Left ventricle myocardium inferior (tissue), 1 donor: ENCODE data around the gene IL31RA. TPM values are rescaled to one million over a fixed set of nuclear protein-coding genes. Genes with fewer than 3 reads are reported as not detected.

ENCODE experiments used
- DNase-seq: peaks from one replicate; pipeline ENCODE4 v3.0.0-alpha.2; 2020
- H3K27ac ChIP-seq: fragments of 200-600 bp; replicated peaks from 2 replicates; pipeline ENCODE4 v1.8.0; 2021
- H3K27me3 ChIP-seq: fragments of 200-600 bp; 2 replicates; pipeline ENCODE4 v1.8.0; 2021; ENCODE audit warnings: low read depth
- H3K36me3 ChIP-seq: fragments of 200-600 bp; 2 replicates; pipeline ENCODE4 v1.8.0; 2021
- H3K4me1 ChIP-seq: fragments of 200-600 bp; 2 replicates; pipeline ENCODE4 v1.8.0; 2021
- H3K4me3 ChIP-seq: fragments of 200-600 bp; 2 replicates; pipeline ENCODE4 v1.8.0; 2021; ENCODE audit warnings: mild to moderate bottlenecking, moderate library complexity
- H3K9me3 ChIP-seq: fragments of 200-600 bp; replicated peaks from 2 replicates; pipeline ENCODE4 v1.8.0; 2021
- intact Hi-C: fragments of 100-400 bp; cut with micrococcal nuclease; formaldehyde crosslinking; loops from one replicate; pipeline ENCODE4 v1.11.0; 2022
- total RNA-seq: library from RNA; stranded (reverse); fragmentation: NEBNext Ultra II Directional; extraction: Animal tissue kit (Norgen Biotek cat#: 25700); gene quantifications from one replicate; pipeline ENCODE4 v1.2.1, GENCODE V29; 2021
- TF ChIP-seq, protein P1 (sequence below): fragments of 200-600 bp; IDR thresholded peaks from 2 replicates; pipeline ENCODE4 v1.8.0; 2021; ENCODE audit warnings: antibody characterized with exemption, mild to moderate bottlenecking, borderline replicate concordance
- donor health status: DM: no; HTN: yes; CAD: no; lungs with severe emphysema.

IL31RA gene
- total RNA-seq, 1 donor from 2014 or later = 0.27 TPM

DNA sequence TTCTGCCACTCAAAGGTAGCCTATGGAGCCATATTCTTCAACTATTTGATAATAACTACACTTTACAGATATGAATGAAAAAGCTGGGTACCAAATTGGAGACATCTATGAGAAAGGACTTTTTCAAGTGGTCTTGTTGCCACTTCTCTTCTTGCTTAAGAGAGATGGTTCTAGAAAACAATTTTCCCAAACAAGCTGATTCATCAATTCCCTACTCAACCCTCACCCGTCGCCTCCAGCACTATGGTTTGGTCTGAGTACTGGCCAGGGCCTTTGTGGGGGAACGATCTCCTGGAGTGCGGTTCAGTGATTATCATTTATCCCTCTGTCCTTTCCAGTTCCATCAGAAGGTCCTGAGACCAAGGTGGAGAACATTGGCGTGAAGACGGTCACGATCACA is 56.8 kb downstream of the IL31RA start:
- H3K27ac ChIP-seq = no peak overlapping the region
- no peak overlapping the region for H3K4me3 ChIP-seq
- H3K36me3 ChIP-seq = no peaks in the 10 kb centered on the region
- intact Hi-C loops = no loop called here
- H3K9me3 ChIP-seq = no peaks in the 10 kb centered on the region
- no peaks in the 10 kb centered on the region for H3K27me3 ChIP-seq
- H3K4me1 ChIP-seq = no peaks in the 10 kb centered on the region
- no peak for DNase-seq
- TF ChIP-seq, protein P1, sequence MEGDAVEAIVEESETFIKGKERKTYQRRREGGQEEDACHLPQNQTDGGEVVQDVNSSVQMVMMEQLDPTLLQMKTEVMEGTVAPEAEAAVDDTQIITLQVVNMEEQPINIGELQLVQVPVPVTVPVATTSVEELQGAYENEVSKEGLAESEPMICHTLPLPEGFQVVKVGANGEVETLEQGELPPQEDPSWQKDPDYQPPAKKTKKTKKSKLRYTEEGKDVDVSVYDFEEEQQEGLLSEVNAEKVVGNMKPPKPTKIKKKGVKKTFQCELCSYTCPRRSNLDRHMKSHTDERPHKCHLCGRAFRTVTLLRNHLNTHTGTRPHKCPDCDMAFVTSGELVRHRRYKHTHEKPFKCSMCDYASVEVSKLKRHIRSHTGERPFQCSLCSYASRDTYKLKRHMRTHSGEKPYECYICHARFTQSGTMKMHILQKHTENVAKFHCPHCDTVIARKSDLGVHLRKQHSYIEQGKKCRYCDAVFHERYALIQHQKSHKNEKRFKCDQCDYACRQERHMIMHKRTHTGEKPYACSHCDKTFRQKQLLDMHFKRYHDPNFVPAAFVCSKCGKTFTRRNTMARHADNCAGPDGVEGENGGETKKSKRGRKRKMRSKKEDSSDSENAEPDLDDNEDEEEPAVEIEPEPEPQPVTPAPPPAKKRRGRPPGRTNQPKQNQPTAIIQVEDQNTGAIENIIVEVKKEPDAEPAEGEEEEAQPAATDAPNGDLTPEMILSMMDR = no peak

DNA sequence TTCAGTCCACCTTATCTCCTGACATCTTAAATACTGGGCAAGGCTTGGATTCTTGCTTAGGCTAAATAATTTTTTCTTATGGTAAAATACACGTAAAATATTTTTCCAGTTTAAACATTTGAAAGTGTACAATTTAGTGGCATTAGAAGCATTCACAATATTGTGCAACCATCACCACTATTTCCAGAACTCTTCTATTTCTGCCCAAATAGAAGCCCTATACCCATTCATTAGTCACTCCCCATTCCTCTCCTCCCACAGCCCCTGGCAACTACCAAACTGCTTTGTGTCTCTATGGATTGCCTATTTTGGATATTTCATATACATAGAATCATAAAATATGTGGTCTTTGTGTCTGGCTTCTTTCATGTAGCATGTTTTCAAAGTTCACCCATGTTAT is 57.6 kb downstream of the IL31RA start:
- Histone ChIP-seq H3K27ac (no peak overlapping the region), H3K4me1 (no peaks in the 10 kb centered on the region), H3K4me3 (no peak overlapping the region), H3K9me3 (no peaks in the 10 kb centered on the region), H3K36me3 (no peaks in the 10 kb centered on the region), H3K27me3 (no peaks in the 10 kb centered on the region)
- no peak for DNase-seq
- intact Hi-C loops = no loop called here
- TF ChIP-seq, protein P1 = no peak

DNA sequence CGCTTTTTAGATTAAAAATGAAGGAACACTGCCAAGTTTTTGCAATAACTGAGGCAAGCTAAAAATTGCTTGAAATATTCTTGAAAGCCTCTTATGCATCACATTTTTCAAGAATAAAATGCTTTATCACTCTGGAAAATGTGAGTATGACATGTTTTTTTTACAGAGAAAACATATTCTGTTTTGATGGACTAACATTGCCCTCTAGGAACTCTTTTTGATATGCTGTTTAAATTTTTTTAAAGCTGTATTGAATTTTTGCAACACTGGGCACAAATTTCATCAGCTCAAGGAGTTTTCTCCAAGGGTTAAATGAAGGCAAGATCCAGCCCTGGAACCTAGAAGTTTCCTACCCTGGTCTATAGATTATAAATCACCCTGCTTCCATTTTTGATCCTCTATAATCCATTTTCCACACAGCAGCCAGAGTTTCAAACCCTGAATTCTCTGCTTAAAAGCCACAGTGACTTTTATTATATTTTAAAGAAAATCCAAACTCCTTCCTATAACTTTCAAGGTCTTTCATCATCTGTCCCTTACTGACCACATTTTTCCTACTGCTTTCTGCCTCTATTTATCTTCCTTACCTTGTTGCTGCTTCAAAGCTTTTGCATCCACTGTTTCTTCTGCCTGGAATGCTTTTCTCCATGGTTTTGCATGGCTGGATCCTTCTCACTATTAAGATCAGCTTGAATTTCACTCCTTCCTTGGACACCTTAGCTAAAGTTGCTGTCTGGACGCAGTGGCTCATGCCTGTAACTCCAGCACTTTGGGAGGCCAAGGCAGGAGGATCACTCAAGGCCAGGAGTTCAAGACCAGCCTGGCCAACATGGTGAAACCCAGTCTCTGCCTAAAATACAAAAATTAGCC is 60.9 kb downstream of the IL31RA start:
- DNase-seq = no peak
- Histone ChIP-seq H3K27ac (no peak overlapping the region), H3K27me3 (no peaks in the 10 kb centered on the region), H3K9me3 (no peaks in the 10 kb centered on the region), H3K4me1 (no peaks in the 10 kb centered on the region), H3K4me3 (no peak overlapping the region), H3K36me3 (no peaks in the 10 kb centered on the region)
- TF ChIP-seq, protein P1 = no peak
- intact Hi-C loops = no loop called here

DNA sequence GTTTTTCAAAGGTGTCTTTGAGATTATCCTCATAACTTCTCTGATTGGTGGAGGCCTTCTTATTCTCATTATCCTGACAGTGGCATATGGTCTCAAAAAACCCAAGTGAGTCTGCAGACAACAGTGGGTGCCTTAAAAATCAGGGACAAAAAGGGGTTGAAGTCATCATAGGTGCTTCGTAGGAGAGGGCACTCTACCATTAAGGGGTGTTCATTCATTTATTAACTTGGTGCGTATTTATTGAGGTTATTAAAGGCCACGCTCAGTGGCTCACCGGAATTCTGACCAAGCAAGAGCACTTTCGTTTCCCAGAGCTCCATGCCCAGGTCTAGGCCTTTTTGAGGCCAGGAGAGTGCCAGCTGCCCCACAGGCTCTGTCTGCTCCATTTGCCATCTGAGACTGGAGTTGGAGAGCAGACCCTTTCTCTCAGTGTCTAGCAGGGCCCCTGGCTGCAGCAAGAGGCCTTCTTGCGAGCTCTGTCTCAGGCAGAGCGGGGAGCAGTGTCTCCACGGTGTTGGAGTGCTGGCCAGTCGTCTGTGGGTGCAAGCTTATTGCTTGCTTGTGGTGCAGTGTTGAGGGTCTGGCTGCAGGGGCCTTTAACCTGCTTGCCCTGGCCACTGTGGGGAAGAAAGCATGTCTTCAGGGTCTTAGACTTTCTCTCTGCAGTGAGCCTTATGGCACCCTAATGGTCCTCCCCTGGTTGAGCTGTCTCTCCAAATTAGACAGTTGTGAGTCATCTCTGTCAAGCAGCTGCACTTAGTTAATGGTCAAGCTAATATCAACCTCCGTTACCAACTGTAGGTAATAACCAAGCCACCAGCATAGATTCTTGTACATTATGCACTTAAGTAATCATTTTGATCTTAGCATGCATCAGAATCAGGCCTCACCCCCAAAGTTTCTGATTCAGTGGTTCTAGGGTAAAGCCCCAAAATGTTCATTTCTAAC is 62.6 kb downstream of the IL31RA start:
- no peaks in the 10 kb centered on the region for H3K36me3 ChIP-seq

DNA sequence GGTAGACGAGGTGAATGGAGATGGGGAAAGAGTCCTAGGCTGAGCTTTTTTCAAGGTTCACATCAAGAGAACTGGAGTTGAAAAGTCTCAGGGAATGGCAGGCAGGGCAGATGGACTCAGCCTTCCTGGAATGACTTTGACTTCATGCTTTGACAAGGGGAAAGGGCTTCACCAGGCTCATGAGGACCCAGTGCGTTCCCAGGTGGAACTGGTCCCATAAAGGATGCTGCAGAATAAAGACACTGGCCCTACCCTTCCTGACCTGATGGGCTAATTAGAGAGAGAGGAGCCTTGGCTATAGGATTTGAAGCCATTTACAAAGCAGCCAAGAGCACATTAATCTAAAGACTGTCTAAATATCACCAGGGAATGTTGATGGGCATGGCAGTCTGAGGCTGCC is 63.8 kb downstream of the IL31RA start:
- Histone ChIP-seq H3K4me3 (no peak overlapping the region), H3K27me3 (no peaks in the 10 kb centered on the region), H3K4me1 (no peaks in the 10 kb centered on the region), H3K27ac (no peak overlapping the region), H3K36me3 (no peaks in the 10 kb centered on the region), H3K9me3 (no peaks in the 10 kb centered on the region)
- intact Hi-C loops = no loop called here
- no peak for DNase-seq
- TF ChIP-seq, protein P1 = no peak

More for the DNA sequence above, 62.6 kb downstream of the IL31RA start:
- Histone ChIP-seq H3K4me3 (no peak overlapping the region), H3K27ac (no peak overlapping the region), H3K27me3 (no peaks in the 10 kb centered on the region), H3K9me3 (no peaks in the 10 kb centered on the region), H3K4me1 (no peaks in the 10 kb centered on the region)
- TF ChIP-seq, protein P1 = no peak
- intact Hi-C loops = no loop called here
- no peak for DNase-seq
